ENCODE measurements around the gene KCNQ5.

The KCNQ5 gene

GRCh38 chr6:72649032-72649984 is 27.4 kb downstream of the KCNQ5 start:
- Mint-ChIP-seq H3K27me3 (no peaks in the 10 kb centered on the region), H3K27ac (no peak overlapping the region), H3K4me1 (peaks cover 11% of the 10 kb centered on the region), H3K4me3 (no peak overlapping the region), H3K36me3 (no peaks in the 10 kb centered on the region), H3K9me3 (no peaks in the 10 kb centered on the region)
- CTCF ChIA-PET, result interaction anchor here (0.9 to 1.3 kb wide), 6 partner anchors 8 to 482 kb away, joined by 3 to 4 read pairs (median 3); no protein-coding TSS in a partner anchor
- no peak for DNase-seq

- CTCF ChIA-PET, result interaction anchor here (0.9 to 1.3 kb wide), 4 partner anchors 8 to 482 kb away, joined by 3 to 4 read pairs (median 3); no protein-coding TSS in a partner anchor
- H3K27ac Mint-ChIP-seq, result no peak overlapping the region
- H3K36me3 Mint-ChIP-seq, result no peaks in the 10 kb centered on the region
- no peaks in the 10 kb centered on the region for H3K9me3 Mint-ChIP-seq
- H3K27me3 Mint-ChIP-seq, result no peaks in the 10 kb centered on the region
- peaks cover 11% of the 10 kb centered on the region for H3K4me1 Mint-ChIP-seq
- H3K4me3 Mint-ChIP-seq, result no peak overlapping the region
- no peak for DNase-seq
These were observed 28.3 kb downstream of the KCNQ5 start for GRCh38 chr6:72650081-72650745.

GRCh38 chr6:72651174-72651573 is 29.3 kb downstream of the KCNQ5 start:
- no peaks in the 10 kb centered on the region for H3K36me3 Mint-ChIP-seq
- DNase-seq, result no peak
- no peaks in the 10 kb centered on the region for H3K27me3 Mint-ChIP-seq
- no peaks in the 10 kb centered on the region for H3K9me3 Mint-ChIP-seq
- H3K4me3 Mint-ChIP-seq, result no peak overlapping the region
- H3K27ac Mint-ChIP-seq, result no peak overlapping the region
- peaks cover 11% of the 10 kb centered on the region for H3K4me1 Mint-ChIP-seq
- CTCF ChIA-PET, result no interaction called here

GRCh38 chr6:72651967-72652956 is 30.4 kb downstream of the KCNQ5 start:
- CTCF ChIA-PET, result no interaction called here
- Mint-ChIP-seq H3K4me3 (no peak overlapping the region), H3K36me3 (no peaks in the 10 kb centered on the region), H3K4me1 (peaks cover 11% of the 10 kb centered on the region), H3K27me3 (no peaks in the 10 kb centered on the region), H3K27ac (no peak overlapping the region), H3K9me3 (no peaks in the 10 kb centered on the region)
- no peak for DNase-seq

- Mint-ChIP-seq H3K4me1 (peaks cover 11% of the 10 kb centered on the region), H3K27me3 (no peaks in the 10 kb centered on the region), H3K4me3 (no peak overlapping the region), H3K9me3 (no peaks in the 10 kb centered on the region), H3K27ac (no peak overlapping the region), H3K36me3 (no peaks in the 10 kb centered on the region)
- DNase-seq, result no peak
- CTCF ChIA-PET, result no interaction called here
These were observed 31.2 kb downstream of the KCNQ5 start for GRCh38 chr6:72653026-72653425.

- CTCF ChIA-PET, result no interaction called here
- DNase-seq, result no peak
- Mint-ChIP-seq H3K4me3 (no peak overlapping the region), H3K27ac (no peak overlapping the region), H3K36me3 (no peaks in the 10 kb centered on the region), H3K27me3 (no peaks in the 10 kb centered on the region), H3K4me1 (peaks cover 11% of the 10 kb centered on the region), H3K9me3 (no peaks in the 10 kb centered on the region)
These were observed 32.3 kb downstream of the KCNQ5 start for GRCh38 chr6:72654071-72654621.

GRCh38 chr6:72657407-72658197 is 35.7 kb downstream of the KCNQ5 start:
- CTCF ChIA-PET, result no interaction called here
- Mint-ChIP-seq H3K4me3 (no peak overlapping the region), H3K36me3 (no peaks in the 10 kb centered on the region), H3K9me3 (no peaks in the 10 kb centered on the region), H3K27me3 (no peaks in the 10 kb centered on the region), H3K27ac (no peak overlapping the region), H3K4me1 (no peaks in the 10 kb centered on the region)
- no peak for DNase-seq

GRCh38 chr6:72659754-72660153 is 37.9 kb downstream of the KCNQ5 start:
- Mint-ChIP-seq H3K36me3 (no peaks in the 10 kb centered on the region), H3K4me3 (no peak overlapping the region), H3K27ac (no peak overlapping the region), H3K27me3 (no peaks in the 10 kb centered on the region), H3K9me3 (no peaks in the 10 kb centered on the region), H3K4me1 (no peaks in the 10 kb centered on the region)
- CTCF ChIA-PET, result no interaction called here
- no peak for DNase-seq

GRCh38 chr6:72661411-72661810 is 39.5 kb downstream of the KCNQ5 start:
- no peaks in the 10 kb centered on the region for H3K27me3 Mint-ChIP-seq
- H3K4me3 Mint-ChIP-seq, result no peak overlapping the region
- H3K4me1 Mint-ChIP-seq, result no peaks in the 10 kb centered on the region
- no peaks in the 10 kb centered on the region for H3K9me3 Mint-ChIP-seq
- no peak for DNase-seq
- no peak overlapping the region for H3K27ac Mint-ChIP-seq
- H3K36me3 Mint-ChIP-seq, result no peaks in the 10 kb centered on the region
- CTCF ChIA-PET, result interaction anchor here (1.4 kb wide), 1 partner anchor 46 kb away, joined by 5 read pairs; no protein-coding TSS in a partner anchor

GRCh38 chr6:72665599-72665998 is 43.7 kb downstream of the KCNQ5 start:
- CTCF ChIA-PET, result no interaction called here
- Mint-ChIP-seq H3K4me3 (no peak overlapping the region), H3K27me3 (no peaks in the 10 kb centered on the region), H3K4me1 (peaks cover 7% of the 10 kb centered on the region), H3K27ac (no peak overlapping the region), H3K9me3 (no peaks in the 10 kb centered on the region), H3K36me3 (no peaks in the 10 kb centered on the region)
- DNase-seq, result no peak

GRCh38 chr6:72669324-72669723 is 47.5 kb downstream of the KCNQ5 start:
- H3K36me3 Mint-ChIP-seq, result no peaks in the 10 kb centered on the region
- DNase-seq, result no peak

GRCh38 chr6:72672906-72673305 is 51.0 kb downstream of the KCNQ5 start:
- Mint-ChIP-seq H3K9me3 (no peaks in the 10 kb centered on the region), H3K4me3 (no peak overlapping the region), H3K4me1 (peaks cover 11% of the 10 kb centered on the region), H3K36me3 (peaks cover under 1% of the 10 kb centered on the region), H3K27ac (no peak overlapping the region), H3K27me3 (no peaks in the 10 kb centered on the region)
- CTCF ChIA-PET, result no interaction called here
- no peak for DNase-seq

More at GRCh38 chr6:72669324-72669723, 47.5 kb downstream of the KCNQ5 start:
- CTCF ChIA-PET, result interaction anchor here (1.0 kb wide), 1 partner anchor 457 kb away, joined by 3 read pairs; no protein-coding TSS in a partner anchor
- no peak overlapping the region for H3K4me3 Mint-ChIP-seq
- no peaks in the 10 kb centered on the region for H3K27me3 Mint-ChIP-seq
- no peaks in the 10 kb centered on the region for H3K9me3 Mint-ChIP-seq
- H3K27ac Mint-ChIP-seq, result no peak overlapping the region
- H3K4me1 Mint-ChIP-seq, result peaks cover 11% of the 10 kb centered on the region

GRCh38 chr6:72674842-72675241 is 53.0 kb downstream of the KCNQ5 start:
- no peak overlapping the region for H3K4me3 Mint-ChIP-seq
- DNase-seq, result no peak
- no peaks in the 10 kb centered on the region for H3K27me3 Mint-ChIP-seq
- H3K4me1 Mint-ChIP-seq, result peaks cover 4% of the 10 kb centered on the region
- no peaks in the 10 kb centered on the region for H3K9me3 Mint-ChIP-seq
- CTCF ChIA-PET, result no interaction called here
- no peak overlapping the region for H3K27ac Mint-ChIP-seq
- H3K36me3 Mint-ChIP-seq, result peaks cover 4% of the 10 kb centered on the region
